H9 (cell line): Measurements from ENCODE around the gene CCDC190. TPM values are rescaled to one million over a fixed set of nuclear protein-coding genes. Genes with fewer than 3 reads are reported as not detected.

Experiments
- DNase-seq: peaks from one replicate; pipeline ENCODE4 v3.0.0-alpha.2; 2017
- H2AFZ ChIP-seq: one replicate; pipeline ENCODE4 v1.6.1; 2013; ENCODE audit warnings: mild to moderate bottlenecking, low read length, control low read depth, moderate library complexity
- H2AK5ac ChIP-seq: 2 replicates; pipeline ENCODE4 v1.6.1; 2013; ENCODE audit warnings: low read length, control low read depth, mixed read lengths; ENCODE audit not compliant: insufficient read length
- H2BK120ac ChIP-seq: one replicate; pipeline ENCODE4 v1.6.1; 2013; ENCODE audit warnings: low read depth, mild to moderate bottlenecking, low read length, control low read depth, inconsistent platforms; ENCODE audit not compliant: poor library complexity, severe bottlenecking
- H2BK12ac ChIP-seq: 2 replicates; pipeline ENCODE4 v1.6.1; 2013; ENCODE audit warnings: low read length, control low read depth, mixed read lengths, low read depth; ENCODE audit not compliant: insufficient read length
- H2BK15ac ChIP-seq: 2 replicates; pipeline ENCODE4 v1.6.1; 2013; ENCODE audit warnings: low read depth, low read length, control low read depth
- H2BK20ac ChIP-seq: one replicate; pipeline ENCODE4 v1.6.1; 2013; ENCODE audit warnings: low read depth, mild to moderate bottlenecking, low read length, control low read depth, inconsistent platforms; ENCODE audit not compliant: poor library complexity, severe bottlenecking
- H2BK5ac ChIP-seq: 2 replicates; pipeline ENCODE4 v1.6.1; 2013; ENCODE audit warnings: low read length, control low read depth, mixed read lengths; ENCODE audit not compliant: insufficient read length
- H3K14ac ChIP-seq: 2 replicates; pipeline ENCODE4 v1.6.1; 2013; ENCODE audit warnings: low read length, control low read depth; ENCODE audit not compliant: insufficient read depth
- H3K18ac ChIP-seq: 2 replicates; pipeline ENCODE4 v1.6.1; 2013; ENCODE audit warnings: low read depth, mild to moderate bottlenecking, mixed read lengths, low read length, control low read depth; ENCODE audit not compliant: insufficient read length
- H3K23ac ChIP-seq: 2 replicates; pipeline ENCODE4 v1.6.1; 2013; ENCODE audit warnings: low read length, control low read depth, mixed read lengths, low read depth; ENCODE audit not compliant: insufficient read length
- H3K23me2 ChIP-seq: 2 replicates; pipeline ENCODE4 v1.6.1; 2013; ENCODE audit warnings: low read depth, mild to moderate bottlenecking, mixed read lengths, low read length, control low read depth; ENCODE audit not compliant: insufficient read length, poor library complexity, severe bottlenecking
- H3K27ac ChIP-seq: 2 replicates; pipeline ENCODE4 v1.5.1; 2013; ENCODE audit warnings: low read length, control low read depth, mixed read lengths, low read depth; ENCODE audit not compliant: insufficient read length
- H3K27me3 ChIP-seq: 2 replicates; pipeline ENCODE4 v1.6.1; 2013; ENCODE audit warnings: low read length, control low read depth, inconsistent platforms; ENCODE audit not compliant: insufficient read depth
- H3K4ac ChIP-seq: 2 replicates; pipeline ENCODE4 v1.6.1; 2013; ENCODE audit warnings: low read depth, mild to moderate bottlenecking, control low read depth, inconsistent platforms, low read length, moderate library complexity
- H3K4me1 ChIP-seq: 2 replicates; pipeline ENCODE4 v1.6.1; 2013; ENCODE audit warnings: low read length, control low read depth, inconsistent platforms; ENCODE audit not compliant: insufficient read depth
- H3K4me2 ChIP-seq: 2 replicates; pipeline ENCODE4 v1.6.1; 2013; ENCODE audit warnings: low read length, control low read depth, mixed read lengths; ENCODE audit not compliant: insufficient read length, insufficient read depth
- H3K56ac ChIP-seq: 2 replicates; pipeline ENCODE4 v1.6.1; 2013; ENCODE audit warnings: low read depth, mild to moderate bottlenecking, mixed read lengths, low read length, control low read depth; ENCODE audit not compliant: insufficient read length
- H3K79me1 ChIP-seq: 2 replicates; pipeline ENCODE4 v1.6.1; 2013; ENCODE audit warnings: low read depth, mild to moderate bottlenecking, moderate library complexity, low read length, control low read depth, inconsistent platforms; ENCODE audit not compliant: insufficient read depth, poor library complexity, severe bottlenecking
- H3K79me2 ChIP-seq: 2 replicates; pipeline ENCODE4 v1.6.1; 2013; ENCODE audit warnings: low read length, control low read depth, inconsistent platforms; ENCODE audit not compliant: insufficient read depth
- H3K9ac ChIP-seq: 2 replicates; pipeline ENCODE4 v1.6.1; 2013; ENCODE audit warnings: low read length, control low read depth, mixed read lengths; ENCODE audit not compliant: insufficient read length; ENCODE audit errors: extremely low read depth
- H3K9me3 ChIP-seq: one replicate; pipeline ENCODE4 v1.6.1; 2013; ENCODE audit warnings: low read depth, low read length, inconsistent platforms; ENCODE audit not compliant: control insufficient read depth
- H3T11ph ChIP-seq: one replicate; pipeline ENCODE4 v1.6.1; 2013; ENCODE audit warnings: mild to moderate bottlenecking, low read length, control low read depth, inconsistent platforms
- H4K20me1 ChIP-seq: one replicate; pipeline ENCODE4 v1.6.1; 2013; ENCODE audit not compliant: control insufficient read depth, insufficient read length, insufficient read depth
- H4K5ac ChIP-seq: 2 replicates; pipeline ENCODE4 v1.6.1; 2013; ENCODE audit warnings: low read depth, mild to moderate bottlenecking, mixed read lengths, low read length, control low read depth; ENCODE audit not compliant: insufficient read length
- H4K8ac ChIP-seq: replicated peaks from 2 replicates; pipeline ENCODE4 v1.6.1; 2013; ENCODE audit warnings: low read length, control low read depth, mixed read lengths, low read depth; ENCODE audit not compliant: insufficient read length
- H4K91ac ChIP-seq: 2 replicates; pipeline ENCODE4 v1.6.1; 2013; ENCODE audit warnings: low read depth, mild to moderate bottlenecking, moderate library complexity, mixed read lengths, low read length, control low read depth; ENCODE audit not compliant: insufficient read length
- H3K27ac Mint-ChIP-seq, 3 experiments: 2 replicates in 2 of 3; 3 replicates in 1 of 3; pipeline ENCODE4 v1.8.0; 2020 to 2021; ENCODE audit warnings: mixed read lengths in 3 of 3, mild to moderate bottlenecking in 1 of 3, moderate library complexity in 1 of 3
- H3K27me3 Mint-ChIP-seq: 2 replicates; pipeline ENCODE4 v1.8.0; 2021; ENCODE audit warnings: low read depth, mild to moderate bottlenecking, moderate library complexity, mixed read lengths
- H3K36me3 Mint-ChIP-seq, 3 experiments: 2 replicates in 2 of 3; 3 replicates in 1 of 3; pipeline ENCODE4 v1.8.0; 2020 to 2021; ENCODE audit warnings: low read depth in 3 of 3, mixed read lengths in 3 of 3; ENCODE audit not compliant: insufficient read depth in 1 of 3
- H3K4me1 Mint-ChIP-seq, 2 experiments: 2 replicates each; pipeline ENCODE4 v1.8.0; 2020; ENCODE audit warnings: mixed read lengths in 2 of 2
- H3K4me3 Mint-ChIP-seq, 2 experiments: 2 replicates in 1 of 2; 3 replicates in 1 of 2; pipeline ENCODE4 v1.8.0; 2020 to 2021; ENCODE audit warnings: mild to moderate bottlenecking in 2 of 2, mixed read lengths in 2 of 2, moderate library complexity in 1 of 2
- H3K9me3 Mint-ChIP-seq, 2 experiments: 2 replicates in 1 of 2; 3 replicates in 1 of 2; pipeline ENCODE4 v1.8.0; 2020; ENCODE audit warnings: mild to moderate bottlenecking in 2 of 2, mixed read lengths in 2 of 2, moderate library complexity in 1 of 2
- CTCF ChIP-seq: fragments of 200-600 bp; sonication (generic); conservative IDR thresholded peaks from 3 replicates; pipeline ENCODE4 v1.8.0; 2021; ENCODE audit warnings: antibody characterized with exemption, mild to moderate bottlenecking
- WGBS: extraction: QIAGEN DNeasy Blood & Tissue Kit; methylation state at CpG from one replicate; pipeline ENCODE4 v1.1.7; 2013; ENCODE audit warnings: missing lambda C conversion rate, low lambda C conversion rate, mixed read lengths; ENCODE audit not compliant: insufficient read length; ENCODE audit errors: extremely low coverage; 5-methylcytosine and 5-hydroxymethylcytosine counted together
- total RNA-seq: library from RNA; stranded (reverse); gene quantifications from 2 replicates; pipeline ENCODE4 v1.2.1, GENCODE V29; 2021

CCDC190 gene
- total RNA-seq, 1 experiment from 2014 or later = not detected

DNA sequence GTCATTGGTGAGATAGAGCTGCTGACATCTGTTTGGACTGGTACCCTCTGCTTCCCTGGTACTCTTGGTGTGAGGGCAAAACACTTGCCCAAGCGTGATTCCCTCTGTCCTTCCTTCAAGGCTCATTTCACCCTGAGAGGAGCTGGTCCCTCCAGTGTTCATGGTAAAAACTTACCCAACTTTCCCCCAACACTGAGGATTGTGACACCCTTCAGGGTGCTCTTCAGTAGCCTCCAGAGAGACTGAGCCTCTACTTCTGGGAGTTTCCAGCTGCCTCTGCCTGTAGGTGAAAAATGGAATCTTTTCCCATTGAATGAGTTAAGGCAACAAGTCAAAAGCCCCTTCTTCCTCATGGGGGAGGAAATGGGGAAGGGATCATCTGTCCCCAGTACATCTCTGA lies 9.6 kb downstream of the CCDC190 start:
- H3K27me3 ChIP-seq = no peaks in the 10 kb centered on the region
- WGBS = no CpG with 5 or more reads among the region's 1 CpG
- H3K27me3 Mint-ChIP-seq = no peaks in the 10 kb centered on the region

More for the DNA sequence above, 9.6 kb downstream of the CCDC190 start:
- no peak overlapping the region for H2BK120ac ChIP-seq
- no peak overlapping the region for H3K4me3 Mint-ChIP-seq
- no peak overlapping the region for H2BK5ac ChIP-seq
- H3K79me2 ChIP-seq = no peaks in the 10 kb centered on the region
- no peak overlapping the region for H4K5ac ChIP-seq
- no peaks in the 10 kb centered on the region; a peak in 1 of 4 replicates for H3K4me1 Mint-ChIP-seq
- TF ChIP-seq CTCF = no peak
- no peak overlapping the region for H3K23ac ChIP-seq
- no peak overlapping the region for H3K4ac ChIP-seq
- H4K91ac ChIP-seq = no peak overlapping the region
- H3K9me3 ChIP-seq = no peaks in the 10 kb centered on the region
- H3K4me2 ChIP-seq = no peak overlapping the region
- H2AK5ac ChIP-seq = no peak overlapping the region
- H2BK15ac ChIP-seq = no peak overlapping the region
- H3K4me1 ChIP-seq = no peaks in the 10 kb centered on the region
- no peaks in the 10 kb centered on the region for H3K9me3 Mint-ChIP-seq
- H3K27ac ChIP-seq = no peak overlapping the region
- no peak overlapping the region for H2BK12ac ChIP-seq
- H3K27ac Mint-ChIP-seq = no peak overlapping the region
- no peaks in the 10 kb centered on the region for H3K23me2 ChIP-seq
- no peak overlapping the region for H2AFZ ChIP-seq
- no peak overlapping the region for H3K56ac ChIP-seq
- no peak overlapping the region for H3T11ph ChIP-seq
- no peak overlapping the region for H4K8ac ChIP-seq
- H3K79me1 ChIP-seq = no peaks in the 10 kb centered on the region
- H3K14ac ChIP-seq = no peak overlapping the region
- no peak overlapping the region for H3K18ac ChIP-seq
- no peak overlapping the region for H2BK20ac ChIP-seq
- H3K9ac ChIP-seq = no peak overlapping the region
- DNase-seq = no peak
- H3K36me3 Mint-ChIP-seq = no peaks in the 10 kb centered on the region
- no peaks in the 10 kb centered on the region for H4K20me1 ChIP-seq
